GM21717 (cell line): Measurements from ENCODE around the gene RCVRN.

Experiments used
- ATAC-seq: cut with Tn5 transposase; IDR thresholded peaks from one replicate; pipeline ENCODE4 v1.9.1; 2021; ENCODE audit warnings: mild to moderate bottlenecking, moderate library complexity; ENCODE audit not compliant: unreplicated experiment

The RCVRN gene

GRCh38 chr17:9859781-9860180 is 45.3 kb downstream of the RCVRN start:
- ATAC-seq: no peak

DNA sequence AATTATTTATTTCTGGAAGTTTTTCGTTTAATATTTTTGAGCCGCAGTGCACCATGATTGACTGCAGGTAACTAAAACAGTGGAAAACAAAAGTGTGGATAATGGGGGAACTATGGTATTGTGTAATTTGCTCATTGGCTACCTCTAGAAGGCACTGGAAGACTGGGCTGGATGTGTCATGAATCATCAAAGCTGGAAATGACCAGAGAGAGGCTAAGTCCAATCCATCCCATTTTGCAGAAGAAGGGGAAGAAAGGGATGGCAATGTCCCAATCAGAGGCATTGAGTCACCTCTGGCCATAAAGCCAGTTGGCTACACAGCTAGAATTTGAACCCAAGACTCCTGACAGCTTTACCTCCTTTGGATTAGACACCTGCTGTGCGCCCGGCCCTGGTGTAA is 50.0 kb downstream of the RCVRN start:
- no peak for ATAC-seq

- no peak for ATAC-seq
Observed at GRCh38 chr17:9854255-9854654, 50.8 kb downstream of the RCVRN start.

GRCh38 chr17:9850151-9850550 is 54.9 kb downstream of the RCVRN start:
- ATAC-seq: no peak
